ENCODE results near the gene ASB2. TPM values are rescaled to one million over a fixed set of nuclear protein-coding genes. Genes with fewer than 3 reads are reported as not detected.

ASB2 gene
- total and polyA plus RNA-seq, 2 of the 8 experiments (the other 6 are each of a cell fraction or from before 2014, with no cell fraction given) = 1.0 to 2.1 TPM

- H4K91ac ChIP-seq (replicated peaks; ENCODE audit: insufficient read length, low read length) = no peak overlapping the region
- ChIA-PET POLR2A (ENCODE audit: partially characterized antibody) (no interaction called here), CTCF (ENCODE audit: partially characterized antibody) (interaction anchor here (0.5 to 2.1 kb wide), 12 partner anchors 10 to 316 kb away, joined by 3 to 12 read pairs (median 4); no protein-coding TSS in a partner anchor)
- no peak overlapping the region for H3K56ac ChIP-seq (replicated peaks; ENCODE audit: insufficient read length, low read depth, low read length)
- H3K4ac ChIP-seq (replicated peaks; ENCODE audit: insufficient read length, low read depth, low read length) = no peak overlapping the region
- H3K4me1 ChIP-seq (replicated peaks in 1 of 4; ENCODE audit: control insufficient read depth in 3 of 4, insufficient read depth in 4 of 4, low read length in 3 of 4) = no peaks in the 10 kb centered on the region
- H3K4me3 ChIP-seq (ENCODE audit: extremely low read depth in 1 of 4, insufficient read depth in 2 of 4, low read depth in 3 of 4, low read length in 4 of 4) = no peak overlapping the region
- no peak overlapping the region for H2AFZ ChIP-seq (ENCODE audit: low read length)
- H2BK15ac ChIP-seq (ENCODE audit: low read length) = no peak overlapping the region
- H4K5ac ChIP-seq (ENCODE audit: insufficient read length, low read depth, low read length) = no peak overlapping the region
- H3K14ac ChIP-seq (ENCODE audit: insufficient read length) = no peak overlapping the region
- DNase-seq (ENCODE audit: low read depth in 1 of 2, low spot score in 2 of 2) (no peak), FAIRE-seq (no peak)
- no peak overlapping the region for H2BK120ac ChIP-seq (replicated peaks; ENCODE audit: low read depth, low read length)
- peaks cover 0 to 1% (median 0%) of the 10 kb centered on the region in 4 experiments; a peak in 1 of 7 replicates for H3K27me3 ChIP-seq (replicated peaks in 1 of 4; ENCODE audit: control insufficient read depth in 3 of 4, extremely low read depth in 1 of 4, insufficient read depth in 3 of 4, low read length in 3 of 4)
- H3K4me2 ChIP-seq (ENCODE audit: insufficient read depth in 1 of 2, low read depth in 2 of 2, low read length in 2 of 2) = no peak overlapping the region
- no peaks in the 10 kb centered on the region for H4K20me1 ChIP-seq (replicated peaks in 1 of 2; ENCODE audit: control insufficient read depth in 1 of 2, insufficient read depth in 2 of 2, low read length in 2 of 2)
- H3K18ac ChIP-seq (ENCODE audit: extremely low read depth, low read length) = no peak overlapping the region
- no peak overlapping the region for H4K8ac ChIP-seq (ENCODE audit: extremely low read depth, insufficient read depth, low read length)
- H3K27ac ChIP-seq (ENCODE audit: low read depth, low read length) = no peak overlapping the region
- no peak overlapping the region for H2BK5ac ChIP-seq (ENCODE audit: low read depth, low read length)
- no peak overlapping the region for H3K9ac ChIP-seq (replicated peaks in 1 of 4; ENCODE audit: extremely low read depth in 1 of 4, low read depth in 3 of 4, low read length in 3 of 4)
- H3K79me1 ChIP-seq (ENCODE audit: low read depth, low read length) = no peaks in the 10 kb centered on the region
- peaks cover 3% of the 10 kb centered on the region; the same call in 1 of the 2 replicates for H3K23me2 ChIP-seq (ENCODE audit: low read depth, low read length)
- no peak overlapping the region for H3K23ac ChIP-seq (ENCODE audit: insufficient read length)
- no peak for TF ChIP-seq E2F6 (IDR thresholded peaks at IDR 0.05)
- TF ChIP-seq MAX (IDR thresholded peaks at IDR 0.05) = 0 out of 2 replicates have a peak, but pooled peaks have one; percentile 26
- H3K36me3 ChIP-seq (ENCODE audit: control insufficient read depth in 2 of 4, insufficient read depth in 4 of 4, low read length in 3 of 4) = no peaks in the 10 kb centered on the region
- WGBS, 2 experiments (ENCODE audit: extremely low coverage in 1 of 2, insufficient coverage in 1 of 2, insufficient read length in 1 of 2, insufficient replicate concordance in 2 of 2, low coverage in 1 of 2, low lambda C conversion rate in 2 of 2, missing lambda C conversion rate in 1 of 2) = 77% methylated on average over 10 of the region's 10 CpGs; no CpG with 5 or more reads in 1 of the 2 experiments
- no peak overlapping the region for H2BK12ac ChIP-seq (ENCODE audit: low read depth, low read length)
- H2BK20ac ChIP-seq (ENCODE audit: low read length) = no peak overlapping the region
- H2AK5ac ChIP-seq (ENCODE audit: low read depth, low read length) = no peak overlapping the region
- H3K9me3 ChIP-seq (ENCODE audit: insufficient read depth in 2 of 2, low read depth in 1 of 2, low read length in 1 of 2) = no peaks in the 10 kb centered on the region
- H3K79me2 ChIP-seq (ENCODE audit: control insufficient read depth in 1 of 2, insufficient read depth in 2 of 2, low read length in 2 of 2) = no peaks in the 10 kb centered on the region
These were observed 8.6 kb downstream of the ASB2 start for GRCh38 chr14:93967637-93968250.
